ENCODE data around the gene CASP10.
A peak's percentile ranks its signal among the peaks of the same experiment; 100 is the strongest.
"Not testable (repeated sequence)": the region's sequence is repeated elsewhere in the genome, so short reads cannot be mapped to it uniquely, and the experiment has no call there.

Gene CASP10, protein sequence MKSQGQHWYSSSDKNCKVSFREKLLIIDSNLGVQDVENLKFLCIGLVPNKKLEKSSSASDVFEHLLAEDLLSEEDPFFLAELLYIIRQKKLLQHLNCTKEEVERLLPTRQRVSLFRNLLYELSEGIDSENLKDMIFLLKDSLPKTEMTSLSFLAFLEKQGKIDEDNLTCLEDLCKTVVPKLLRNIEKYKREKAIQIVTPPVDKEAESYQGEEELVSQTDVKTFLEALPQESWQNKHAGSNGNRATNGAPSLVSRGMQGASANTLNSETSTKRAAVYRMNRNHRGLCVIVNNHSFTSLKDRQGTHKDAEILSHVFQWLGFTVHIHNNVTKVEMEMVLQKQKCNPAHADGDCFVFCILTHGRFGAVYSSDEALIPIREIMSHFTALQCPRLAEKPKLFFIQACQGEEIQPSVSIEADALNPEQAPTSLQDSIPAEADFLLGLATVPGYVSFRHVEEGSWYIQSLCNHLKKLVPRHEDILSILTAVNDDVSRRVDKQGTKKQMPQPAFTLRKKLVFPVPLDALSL

DNA sequence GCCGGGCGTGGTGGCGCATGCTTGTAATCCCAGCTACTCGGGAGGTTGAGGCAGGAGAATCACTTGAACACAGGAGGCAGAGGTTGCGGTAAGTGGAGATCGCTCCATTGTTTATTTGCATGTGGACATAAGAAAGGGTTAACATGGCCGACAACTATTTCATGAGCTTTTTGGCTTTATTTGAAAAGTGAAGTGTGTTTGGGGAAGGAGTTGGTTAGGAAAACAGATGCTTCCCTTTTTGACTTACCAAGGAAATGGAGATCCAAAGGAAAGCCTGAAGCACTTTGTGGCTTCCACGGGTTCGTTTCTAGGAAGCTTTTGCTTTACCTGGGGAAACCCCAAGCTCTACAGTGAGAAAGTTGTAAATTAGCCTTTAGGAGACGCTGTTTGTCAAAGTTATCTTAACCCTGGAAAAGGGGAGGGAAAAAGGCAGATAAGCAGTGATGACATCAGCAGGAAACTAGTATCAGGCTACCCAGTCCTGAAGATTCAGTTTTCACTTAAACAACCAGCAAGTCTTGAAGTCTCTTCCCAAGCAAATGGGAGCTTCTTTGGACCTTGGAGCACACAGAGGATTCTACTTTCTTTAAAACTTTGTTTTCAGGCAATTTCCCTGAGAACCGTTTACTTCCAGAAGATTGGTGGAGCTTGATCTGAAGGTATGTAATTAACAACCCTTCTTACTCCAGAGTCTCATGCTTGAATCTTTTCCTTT lies at the start of gene CASP10:
TSS of gene CASP10 (plus strand) at position 492 of the 715 bp plus-strand sequence. CDS start 2,637 bp downstream, outside the sequence.
- DNase-seq (ENCODE audit: low read depth in 2 of 2): peak; percentile 80 to 89
- H3K4me3 ChIP-seq (replicated peaks in 1 of 2; ENCODE audit: low read depth in 2 of 2, low read length in 2 of 2): peak within 1 kb of the TSS; percentile 47 to 60
- TF ChIP-seq, protein P1, sequence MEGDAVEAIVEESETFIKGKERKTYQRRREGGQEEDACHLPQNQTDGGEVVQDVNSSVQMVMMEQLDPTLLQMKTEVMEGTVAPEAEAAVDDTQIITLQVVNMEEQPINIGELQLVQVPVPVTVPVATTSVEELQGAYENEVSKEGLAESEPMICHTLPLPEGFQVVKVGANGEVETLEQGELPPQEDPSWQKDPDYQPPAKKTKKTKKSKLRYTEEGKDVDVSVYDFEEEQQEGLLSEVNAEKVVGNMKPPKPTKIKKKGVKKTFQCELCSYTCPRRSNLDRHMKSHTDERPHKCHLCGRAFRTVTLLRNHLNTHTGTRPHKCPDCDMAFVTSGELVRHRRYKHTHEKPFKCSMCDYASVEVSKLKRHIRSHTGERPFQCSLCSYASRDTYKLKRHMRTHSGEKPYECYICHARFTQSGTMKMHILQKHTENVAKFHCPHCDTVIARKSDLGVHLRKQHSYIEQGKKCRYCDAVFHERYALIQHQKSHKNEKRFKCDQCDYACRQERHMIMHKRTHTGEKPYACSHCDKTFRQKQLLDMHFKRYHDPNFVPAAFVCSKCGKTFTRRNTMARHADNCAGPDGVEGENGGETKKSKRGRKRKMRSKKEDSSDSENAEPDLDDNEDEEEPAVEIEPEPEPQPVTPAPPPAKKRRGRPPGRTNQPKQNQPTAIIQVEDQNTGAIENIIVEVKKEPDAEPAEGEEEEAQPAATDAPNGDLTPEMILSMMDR (IDR thresholded peaks at IDR 0.05; ENCODE audit: low read depth, low read length): peak; percentile 52

DNA sequence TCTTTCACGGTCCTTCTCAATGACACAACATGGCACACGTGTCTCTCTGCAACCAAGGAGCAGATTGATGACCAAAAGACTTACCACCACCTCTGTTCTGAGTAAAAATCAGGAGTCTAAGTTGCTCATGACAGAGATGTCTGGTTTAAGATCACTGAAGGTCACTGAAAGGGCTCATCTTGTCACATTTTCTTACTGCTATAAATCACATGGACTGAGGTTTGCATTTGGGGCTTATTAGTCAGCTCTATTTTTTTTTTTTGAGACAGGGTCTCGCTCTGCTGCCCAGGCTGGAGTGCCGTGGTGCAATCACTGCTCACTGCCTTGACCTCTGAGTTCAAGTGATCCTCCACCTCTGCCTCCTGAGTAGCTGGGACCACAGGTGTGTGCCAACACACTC lies 47.6 kb upstream of the CASP10 start:
- DNase-seq (ENCODE audit: low read depth in 2 of 2): no peak
- TF ChIP-seq, protein P1 (IDR thresholded peaks at IDR 0.05; ENCODE audit: low read depth, low read length): no peak
- no peak overlapping the region for H3K4me3 ChIP-seq (replicated peaks in 1 of 2; ENCODE audit: low read depth in 2 of 2, low read length in 2 of 2)

DNA sequence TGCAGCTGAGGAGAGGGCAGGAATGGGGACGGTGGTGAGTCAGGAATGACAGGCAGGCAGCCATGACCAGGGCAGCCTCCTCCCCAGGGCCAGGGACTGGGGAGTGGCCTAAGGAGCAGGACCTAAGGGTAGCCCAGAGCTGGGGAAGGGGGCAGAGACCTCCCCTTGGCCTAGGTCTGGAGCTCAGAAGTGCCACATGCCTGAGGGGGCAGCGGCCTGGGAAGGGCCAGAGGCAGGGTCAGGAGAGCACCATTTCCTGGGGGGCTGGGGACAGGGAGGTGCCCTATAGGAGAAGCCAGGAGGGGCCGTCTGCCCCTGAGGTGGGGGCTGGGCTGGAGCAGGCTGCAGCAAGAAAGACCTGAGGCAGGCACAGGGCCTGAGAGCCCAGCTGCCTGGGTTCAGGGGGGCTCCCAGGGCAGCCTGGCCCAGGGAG lies 46.0 kb upstream of the CASP10 start:
- DNase-seq (ENCODE audit: low read depth in 2 of 2): no peak
- H3K4me3 ChIP-seq (replicated peaks in 1 of 2; ENCODE audit: low read depth in 2 of 2, low read length in 2 of 2): no peak overlapping the region
- TF ChIP-seq, protein P1 (IDR thresholded peaks at IDR 0.05; ENCODE audit: low read depth, low read length): no peak

DNA sequence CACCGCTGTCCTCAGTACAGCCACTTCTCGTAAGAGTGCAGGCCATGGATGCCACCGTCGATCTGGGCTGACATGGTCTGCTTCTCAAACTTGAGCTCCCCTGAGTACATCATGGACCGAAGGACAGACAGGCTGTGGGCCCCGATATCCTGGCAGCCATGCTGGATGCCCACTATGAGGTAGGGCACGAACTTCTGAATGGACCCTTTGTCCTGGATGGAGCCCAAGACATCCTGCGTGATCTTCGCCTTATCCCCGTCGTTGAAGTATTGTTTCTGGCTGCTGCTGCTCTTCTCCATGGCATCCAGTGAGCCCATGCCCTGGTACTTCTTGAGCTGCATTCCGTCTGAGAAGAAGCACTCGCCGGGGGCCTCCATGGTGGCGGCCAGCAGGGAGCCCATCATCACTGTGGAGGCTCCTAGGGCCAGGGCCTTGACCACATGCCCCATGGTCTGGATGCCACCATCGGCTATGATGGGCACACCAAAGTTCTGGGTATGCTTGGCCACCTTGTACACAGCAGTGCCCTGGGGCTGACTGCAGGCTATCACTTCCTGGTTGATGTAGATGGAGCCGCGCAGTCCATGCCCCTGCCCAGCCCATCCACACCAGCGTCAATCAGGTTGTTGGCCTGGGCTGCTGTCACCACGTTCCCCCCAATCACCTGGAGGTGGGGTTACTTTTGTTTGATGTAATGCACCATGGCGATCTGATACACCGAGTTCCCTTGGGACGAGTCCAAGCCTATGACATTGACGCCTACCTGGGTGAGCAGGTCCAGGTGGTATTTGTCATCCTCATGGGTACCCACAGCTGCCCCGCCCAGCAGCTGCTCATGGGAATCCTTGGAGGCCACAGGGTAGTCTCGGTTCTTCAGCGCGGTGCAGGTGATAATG lies 45.2 kb upstream of the CASP10 start:
- no peak overlapping the region for H3K4me3 ChIP-seq (replicated peaks in 1 of 2; ENCODE audit: low read depth in 2 of 2, low read length in 2 of 2)
- TF ChIP-seq, protein P1 (IDR thresholded peaks at IDR 0.05; ENCODE audit: low read depth, low read length): no peak
- DNase-seq (ENCODE audit: low read depth in 2 of 2): no peak

DNA sequence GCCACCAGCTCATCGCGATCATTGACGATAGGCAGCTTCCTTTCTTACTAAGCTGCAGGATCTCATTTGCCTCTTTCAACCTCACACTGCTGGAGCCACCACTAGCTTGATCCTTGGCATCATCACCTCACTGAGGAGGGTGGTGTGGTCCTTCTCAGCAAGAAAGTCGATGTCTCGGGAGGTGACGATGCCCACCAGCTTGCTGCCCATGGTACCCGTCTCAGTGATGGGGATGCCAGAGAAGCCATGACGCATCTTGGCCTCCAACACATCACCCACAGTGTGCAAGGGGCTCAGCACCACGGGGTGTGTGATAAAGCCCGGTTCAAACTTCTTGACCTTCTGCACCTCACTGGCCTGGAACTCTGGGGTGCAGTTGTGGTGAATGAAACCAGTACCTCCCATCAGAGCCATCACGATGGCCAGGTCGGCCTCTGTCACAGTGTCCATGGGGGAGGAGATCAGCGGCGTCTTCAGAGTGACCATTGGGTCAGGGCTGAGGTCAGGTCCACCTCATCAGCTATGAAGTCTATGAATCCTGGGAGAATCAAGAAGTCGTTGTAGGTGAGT lies 44.5 kb upstream of the CASP10 start:
- H3K4me3 ChIP-seq (replicated peaks in 1 of 2; ENCODE audit: low read depth in 2 of 2, low read length in 2 of 2): no peak overlapping the region
- TF ChIP-seq, protein P1 (IDR thresholded peaks at IDR 0.05; ENCODE audit: low read depth, low read length): no peak
- DNase-seq (ENCODE audit: low read depth in 2 of 2): no peak

DNA sequence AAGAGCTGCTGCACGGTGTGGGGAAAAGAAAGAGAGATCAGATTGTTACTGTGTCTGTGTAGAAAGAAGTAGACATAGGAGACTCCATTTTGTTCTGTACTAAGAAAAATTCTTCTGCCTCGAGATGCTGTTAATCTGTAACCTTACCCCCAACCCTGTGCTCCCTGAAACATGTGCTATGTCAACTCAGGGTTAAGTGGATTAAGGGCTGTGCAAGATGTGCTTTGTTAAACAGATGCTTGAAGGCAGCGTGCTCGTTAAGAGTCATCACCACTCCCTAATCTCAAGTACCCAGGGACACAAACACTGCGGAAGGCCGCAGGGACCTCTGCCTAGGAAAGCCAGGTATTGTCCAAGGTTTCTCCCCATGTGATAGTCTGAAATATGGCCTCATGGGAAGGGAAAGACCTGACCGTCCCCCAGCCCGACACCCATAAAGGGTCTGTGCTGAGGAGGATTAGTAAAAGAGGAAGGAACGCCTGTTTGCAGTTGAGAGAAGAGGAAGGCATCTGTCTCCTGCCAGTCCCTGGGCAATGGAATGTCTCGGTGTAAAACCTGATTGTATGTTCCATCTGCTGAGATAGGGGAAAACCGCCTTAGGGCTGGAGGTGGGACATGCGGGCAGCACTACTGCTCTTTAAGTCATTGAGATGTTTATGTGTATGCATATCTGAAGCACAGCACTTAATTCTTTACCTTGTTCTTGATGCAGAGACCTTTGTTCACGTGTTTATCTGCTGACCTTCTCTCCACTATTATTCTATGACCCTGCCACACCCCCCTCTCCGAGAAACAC lies 43.8 kb upstream of the CASP10 start:
- H3K4me3 ChIP-seq (replicated peaks in 1 of 2; ENCODE audit: low read depth in 2 of 2, low read length in 2 of 2); DNase-seq (ENCODE audit: low read depth in 2 of 2): not testable (repeated sequence)

Data from cardiac fibroblast (primary cell).